GM23338 (cell line): ENCODE measurements around the gene CMTM2. TPM values are rescaled to one million over a fixed set of nuclear protein-coding genes. Genes with fewer than 3 reads are reported as not detected.

ENCODE experiments used
- ATAC-seq: fragments of 200-7000 bp; cut with Tn5 transposase; 3 replicates; pipeline ENCODE4 v1.9.1; 2020
- DNase-seq: peaks from one replicate; pipeline ENCODE4 v3.0.0-alpha.2; 2015; ENCODE audit warnings: low spot score
- H2AFZ ChIP-seq: fragments of 200-600 bp; sonication (generic); 2 replicates; pipeline ENCODE4 v1.8.0; 2016; ENCODE audit warnings: antibody characterized with exemption, mild to moderate bottlenecking, moderate library complexity
- H3F3A ChIP-seq: fragments of 200-600 bp; sonication (generic); replicated peaks from 2 replicates; pipeline ENCODE4 v1.8.0; 2017; ENCODE audit warnings: antibody characterized with exemption, mixed run types, low read depth
- H3K27ac ChIP-seq: fragments of 200-600 bp; sonication (generic); 2 replicates; pipeline ENCODE4 v1.6.1; 2016; ENCODE audit warnings: low read depth
- H3K27me3 ChIP-seq: fragments of 200-600 bp; sonication (generic); 2 replicates; pipeline ENCODE4 v1.8.0; 2016; ENCODE audit warnings: mild to moderate bottlenecking, mixed run types, moderate library complexity; ENCODE audit not compliant: insufficient read depth
- H3K36me3 ChIP-seq: fragments of 200-600 bp; sonication (generic); 2 replicates; pipeline ENCODE4 v1.8.0; 2016; ENCODE audit warnings: mild to moderate bottlenecking; ENCODE audit not compliant: insufficient read depth
- H3K4me1 ChIP-seq: fragments of 200-600 bp; sonication (generic); 2 replicates; pipeline ENCODE4 v1.8.0; 2016; ENCODE audit warnings: mild to moderate bottlenecking, moderate library complexity; ENCODE audit not compliant: insufficient read depth
- H3K4me2 ChIP-seq: fragments of 200-600 bp; sonication (generic); 2 replicates; pipeline ENCODE4 v1.7.1; 2017; ENCODE audit warnings: mixed run types
- H3K4me3 ChIP-seq: fragments of 200-600 bp; sonication (generic); 2 replicates; pipeline ENCODE4 v1.6.1; 2016; ENCODE audit warnings: mixed run types
- H3K79me2 ChIP-seq: fragments of 200-600 bp; sonication (generic); replicated peaks from 2 replicates; pipeline ENCODE4 v1.8.0; 2017; ENCODE audit warnings: mild to moderate bottlenecking; ENCODE audit not compliant: insufficient read depth
- H3K9me2 ChIP-seq: fragments of 200-600 bp; sonication (generic); 2 replicates; pipeline ENCODE4 v1.8.0; 2017; ENCODE audit not compliant: insufficient read depth
- H4K20me1 ChIP-seq: fragments of 200-600 bp; sonication (generic); replicated peaks from 2 replicates; pipeline ENCODE4 v1.8.0; 2017; ENCODE audit warnings: mild to moderate bottlenecking; ENCODE audit not compliant: insufficient read depth
- H3K27ac Mint-ChIP-seq: 2 replicates; pipeline ENCODE4 v1.8.0; 2020; ENCODE audit warnings: inconsistent platforms, mild to moderate bottlenecking, moderate library complexity, mixed read lengths
- H3K27me3 Mint-ChIP-seq: 3 replicates; pipeline ENCODE4 v1.8.0; 2022; ENCODE audit warnings: low read depth, mild to moderate bottlenecking, moderate library complexity, mixed read lengths, inconsistent platforms; ENCODE audit not compliant: insufficient read depth, poor library complexity
- H3K36me3 Mint-ChIP-seq: 3 replicates; pipeline ENCODE4 v1.8.0; 2021; ENCODE audit warnings: low read depth, mild to moderate bottlenecking, inconsistent platforms, moderate library complexity, mixed read lengths
- H3K4me1 Mint-ChIP-seq: 3 replicates; pipeline ENCODE4 v1.8.0; 2020; ENCODE audit warnings: mild to moderate bottlenecking, inconsistent platforms, mixed read lengths
- H3K4me3 Mint-ChIP-seq: 3 replicates; pipeline ENCODE4 v1.8.0; 2021; ENCODE audit warnings: moderate library complexity, mild to moderate bottlenecking, inconsistent platforms, mixed read lengths
- H3K9me3 Mint-ChIP-seq: 3 replicates; pipeline ENCODE4 v1.8.0; 2020; ENCODE audit warnings: moderate library complexity, mild to moderate bottlenecking, inconsistent platforms, mixed read lengths
- EZH2 ChIP-seq: fragments of 200-600 bp; sonication (generic); IDR thresholded peaks from one replicate; pipeline ENCODE4 v1.8.0; 2017; ENCODE audit warnings: antibody characterized with exemption, mild to moderate bottlenecking, low read depth; ENCODE audit not compliant: unreplicated experiment
- STAT1 ChIP-seq: IDR thresholded peaks from one replicate; pipeline ENCODE4 v1.6.1; 2016; ENCODE audit warnings: antibody characterized with exemption; ENCODE audit not compliant: unreplicated experiment
- ZNF462 ChIP-seq: fragments of 250-450 bp; sonication (Bioruptor Pico); IDR thresholded peaks from 2 replicates; pipeline ENCODE4 v1.5.0; 2020; ENCODE audit warnings: mild to moderate bottlenecking, moderate library complexity
- polyA plus RNA-seq: library from polyadenylated mRNA; unstranded; fragments of >200 nt; fragmentation: Nextera tagmentation; extraction: Ambion mirVana; gene quantifications from 2 replicates; pipeline ENCODE4 v1.2.1, GENCODE V29; 2016
- total RNA-seq: library from RNA; depleted of rRNA; stranded (reverse); fragments of >200 nt; shearing (Covaris generic); gene quantifications from 2 replicates; pipeline ENCODE4 v1.2.3, GENCODE V29; 2014
- TF ChIP-seq, protein P1 (sequence below): IDR thresholded peaks from 2 replicates; pipeline ENCODE4 v1.6.1; 2016; ENCODE audit warnings: antibody characterized with exemption

The CMTM2 gene
- total and polyA plus RNA-seq, 2 experiments from 2014 or later, result not detected

DNA sequence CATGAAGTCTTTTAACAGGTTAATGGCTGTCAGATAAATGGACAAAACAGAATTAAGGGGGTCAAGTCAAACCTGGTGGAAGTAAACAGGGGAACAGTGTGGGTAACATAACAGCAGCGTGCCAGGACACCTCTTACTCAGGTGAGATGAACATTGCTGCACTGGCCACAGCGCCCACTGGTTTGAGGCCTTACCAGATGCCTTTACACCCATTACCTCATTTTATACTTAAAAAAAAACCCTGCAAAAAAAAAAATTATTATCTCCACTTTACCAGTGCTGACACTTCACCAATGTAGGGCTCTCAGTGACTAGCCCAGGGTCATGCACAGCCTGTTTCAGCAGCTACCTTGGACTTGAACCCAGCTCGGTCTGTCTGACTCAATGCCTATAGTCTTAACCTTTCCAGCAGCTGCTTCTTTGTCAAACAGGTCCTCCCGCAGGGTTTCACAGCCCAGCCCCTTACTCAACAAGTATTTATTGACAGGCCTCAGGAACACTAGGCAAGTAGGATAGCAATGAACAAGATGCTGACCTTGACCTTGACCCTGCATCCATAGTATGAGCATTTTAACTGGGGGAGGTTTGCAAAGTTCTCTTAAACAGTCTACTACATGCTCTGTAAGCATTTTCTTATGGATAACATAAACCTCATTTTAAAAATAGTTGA lies 55.4 kb downstream of the CMTM2 start:
- Mint-ChIP-seq H3K9me3 (0 out of 3 replicates have a peak, but pooled peaks cover 2% of the 10 kb centered on the region), H3K27ac (no peak overlapping the region), H3K27me3 (no peaks in the 10 kb centered on the region), H3K4me3 (no peak overlapping the region), H3K4me1 (peaks cover 18% of the 10 kb centered on the region), H3K36me3 (peaks cover 31% of the 10 kb centered on the region)
- Histone ChIP-seq H4K20me1 (peaks cover 9% of the 10 kb centered on the region), H3K79me2 (peaks cover 9% of the 10 kb centered on the region; the same call in 1 of the 2 replicates), H3K9me2 (no peaks in the 10 kb centered on the region), H3K4me3 (no peak overlapping the region), H3K4me2 (no peak overlapping the region), H3K27me3 (no peaks in the 10 kb centered on the region), H3K36me3 (no peaks in the 10 kb centered on the region), H3F3A (no peaks in the 10 kb centered on the region), H3K27ac (no peak overlapping the region), H3K4me1 (peaks cover 17% of the 10 kb centered on the region), H2AFZ (no peak overlapping the region)
- TF ChIP-seq EZH2 (no peak), ZNF462 (CRISPR knock-in tag) (no peak), STAT1 (no peak)
- TF ChIP-seq, protein P1, sequence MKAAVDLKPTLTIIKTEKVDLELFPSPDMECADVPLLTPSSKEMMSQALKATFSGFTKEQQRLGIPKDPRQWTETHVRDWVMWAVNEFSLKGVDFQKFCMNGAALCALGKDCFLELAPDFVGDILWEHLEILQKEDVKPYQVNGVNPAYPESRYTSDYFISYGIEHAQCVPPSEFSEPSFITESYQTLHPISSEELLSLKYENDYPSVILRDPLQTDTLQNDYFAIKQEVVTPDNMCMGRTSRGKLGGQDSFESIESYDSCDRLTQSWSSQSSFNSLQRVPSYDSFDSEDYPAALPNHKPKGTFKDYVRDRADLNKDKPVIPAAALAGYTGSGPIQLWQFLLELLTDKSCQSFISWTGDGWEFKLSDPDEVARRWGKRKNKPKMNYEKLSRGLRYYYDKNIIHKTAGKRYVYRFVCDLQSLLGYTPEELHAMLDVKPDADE, result no peak
- ATAC-seq (no peak), DNase-seq (no peak)
